T-cell (primary cell): ENCODE results near the gene RGS7. TPM values are rescaled to one million over a fixed set of nuclear protein-coding genes. Genes with fewer than 3 reads are reported as not detected.

Experiments used
- ATAC-seq, 4 experiments: fragments of 200-7000 bp in 3 of 4; fragments of 150-1000 bp in 1 of 4; cut with Tn5 transposase; replicated peaks in 1 of 4; 1 replicate in 3 of 4; 2 replicates in 1 of 4; pipeline ENCODE4 v1.10.0; 2021; ENCODE audit warnings: moderate library complexity in 3 of 4, mild to moderate bottlenecking in 2 of 4, moderate number of reproducible peaks in 1 of 4
- CTCF ChIA-PET, 2 donors: fragments of 300-600 bp; sonication (Branson Sonifier 250); formaldehyde crosslinking; loops; one replicate each; lab custom pipeline; 2022; ENCODE audit warnings: antibody characterized with exemption in 2 of 2; lab: Charles Lee
- POLR2A ChIA-PET, 2 donors: fragments of 300-600 bp; sonication (Branson Sonifier 250); formaldehyde crosslinking; loops; one replicate each; lab custom pipeline; 2022; ENCODE audit warnings: antibody characterized with exemption in 2 of 2; lab: Charles Lee
- DNase-seq, 35 experiments: peaks; one replicate each; pipeline versions ENCODE4 v3.0.0 to v3.0.0-alpha.2; 2013 to 2023
- H3K27ac ChIP-seq: one replicate; pipeline ENCODE4 v1.5.1; 2013; ENCODE audit warnings: low read length
- H3K27me3 ChIP-seq, 2 experiments: replicated peaks in 1 of 2; 1 replicate in 1 of 2; 2 replicates in 1 of 2; pipeline versions ENCODE4 v1.6.1 to v1.7.0; 2013; ENCODE audit warnings: low read length in 1 of 2, mixed read lengths in 1 of 2; ENCODE audit not compliant: control insufficient read depth in 2 of 2, insufficient read depth in 2 of 2; ENCODE audit errors: extremely low read depth in 1 of 2
- H3K36me3 ChIP-seq, 2 donors: 1 replicate in 1 of 2; 2 replicates in 1 of 2; pipeline versions ENCODE4 v1.6.1 to v1.7.0; 2013; ENCODE audit warnings: low read length in 1 of 2; ENCODE audit not compliant: control insufficient read depth in 2 of 2, insufficient read depth in 1 of 2; ENCODE audit errors: extremely low read depth in 1 of 2
- H3K4me1 ChIP-seq, 2 experiments: 1 replicate in 1 of 2; 2 replicates in 1 of 2; pipeline versions ENCODE4 v1.6.1 to v1.7.0; 2013; ENCODE audit warnings: low read length in 2 of 2, mixed read lengths in 1 of 2; ENCODE audit not compliant: insufficient read depth in 2 of 2, control insufficient read depth in 1 of 2; ENCODE audit errors: extremely low read depth in 1 of 2
- H3K4me3 ChIP-seq, 2 donors: 1 replicate in 1 of 2; 2 replicates in 1 of 2; pipeline versions ENCODE4 v1.5.1 to v1.7.0; 2013; ENCODE audit warnings: mild to moderate bottlenecking in 2 of 2, low read length in 1 of 2, moderate library complexity in 1 of 2; ENCODE audit not compliant: control insufficient read depth in 1 of 2; ENCODE audit errors: extremely low read depth in 1 of 2
- H3K9me3 ChIP-seq: 2 replicates; pipeline ENCODE4 v1.7.0; 2013
- H3K27ac Mint-ChIP-seq, 2 donors: one replicate each; pipeline ENCODE4 v1.8.0; 2020 to 2021; ENCODE audit warnings: mild to moderate bottlenecking in 2 of 2, mixed read lengths in 2 of 2
- H3K27me3 Mint-ChIP-seq, 2 donors: one replicate each; pipeline ENCODE4 v1.8.0; 2021 to 2022; ENCODE audit warnings: mixed read lengths in 2 of 2
- H3K36me3 Mint-ChIP-seq: one replicate; pipeline ENCODE4 v1.8.0; 2021; ENCODE audit warnings: mixed read lengths
- H3K4me1 Mint-ChIP-seq, 3 donors: one replicate each; pipeline ENCODE4 v1.8.0; 2020 to 2022; ENCODE audit warnings: mixed read lengths in 3 of 3, mild to moderate bottlenecking in 1 of 3
- H3K4me3 Mint-ChIP-seq, 3 donors: one replicate each; pipeline ENCODE4 v1.8.0; 2020 to 2022; ENCODE audit warnings: mild to moderate bottlenecking in 3 of 3, mixed read lengths in 3 of 3, moderate library complexity in 3 of 3
- H3K9me3 Mint-ChIP-seq, 3 donors: one replicate each; pipeline ENCODE4 v1.8.0; 2020 to 2022; ENCODE audit warnings: mixed read lengths in 3 of 3
- WGBS: methylation state at CpG from one replicate; pipeline ENCODE4 v1.1.5; 2013; ENCODE audit warnings: missing lambda C conversion rate; ENCODE audit not compliant: insufficient coverage; 5-methylcytosine and 5-hydroxymethylcytosine counted together
- total RNA-seq, 35 experiments: library from RNA in 6 of 35; stranded (reverse) in 6 of 35; fragments of 120-200 nt in 1 of 35; gene quantifications; one replicate each; pipeline versions ENCODE4 v1.2.1 to v1.2.4 and lab custom pipeline; 2013 to 2026

The RGS7 gene
- total RNA-seq, 5 donors from 2014 or later (not counting 1 experiment from before 2014, with no cell fraction given) = not detected

DNA sequence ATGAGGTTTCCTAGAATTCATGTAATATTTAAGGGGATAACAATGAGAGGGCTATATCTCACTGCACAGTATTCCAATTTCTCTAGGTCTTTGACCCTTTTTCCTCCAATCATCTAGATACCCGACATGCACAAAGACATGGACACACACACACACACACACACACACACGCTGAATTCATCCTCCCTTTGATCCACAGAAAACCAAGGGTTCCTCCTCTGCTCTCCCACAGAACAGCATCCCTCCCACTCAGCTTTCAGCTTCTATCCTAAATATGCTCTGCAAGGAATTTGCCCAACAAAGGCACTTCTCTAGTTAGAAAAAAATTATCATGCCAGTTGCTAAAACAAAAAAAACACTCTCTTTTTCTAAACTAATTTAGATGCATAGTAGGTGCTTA, 231.7 kb downstream of the RGS7 start:
- Histone ChIP-seq H3K27me3 (no peaks in the 10 kb centered on the region), H3K4me3 (no peak overlapping the region), H3K4me1 (no peaks in the 10 kb centered on the region), H3K36me3 (no peaks in the 10 kb centered on the region), H3K27ac (no peak overlapping the region), H3K9me3 (no peaks in the 10 kb centered on the region)
- ChIA-PET POLR2A (no interaction called here), CTCF (no interaction called here)
- H3K4me3 Mint-ChIP-seq = no peak overlapping the region
- H3K27me3 Mint-ChIP-seq = no peaks in the 10 kb centered on the region
- H3K9me3 Mint-ChIP-seq = peaks cover 0 to 2% (median 0%) of the 10 kb centered on the region in 3 donors
- WGBS = 71% methylated on average over 1 of the region's 2 CpGs
- no peaks in the 10 kb centered on the region for H3K4me1 Mint-ChIP-seq
- no peak for ATAC-seq
- DNase-seq = no peak
- H3K27ac Mint-ChIP-seq = no peak overlapping the region
- no peaks in the 10 kb centered on the region for H3K36me3 Mint-ChIP-seq

DNA sequence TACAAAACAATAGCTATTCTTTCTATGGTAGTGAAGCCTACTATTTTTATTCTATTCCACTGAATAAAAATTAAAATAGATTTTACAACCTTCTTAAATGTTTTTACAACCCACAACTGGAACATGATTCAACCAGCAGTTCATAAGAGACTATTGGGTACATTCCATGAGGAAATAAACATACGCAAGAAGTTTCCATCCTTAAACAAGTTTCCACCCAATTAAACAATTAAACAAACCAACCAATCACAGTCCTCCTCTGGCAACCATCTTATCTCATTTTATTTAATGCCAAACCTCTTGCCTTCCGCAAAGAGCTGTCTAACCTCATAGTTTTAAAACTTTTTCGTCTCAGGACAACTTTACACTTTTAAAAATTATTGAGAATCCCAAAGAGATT, 239.0 kb downstream of the RGS7 start:
- H3K9me3 Mint-ChIP-seq = peaks cover 0 to 5% (median 3%) of the 10 kb centered on the region in 3 donors
- POLR2A ChIA-PET = interaction anchor here in 1 of 2 donors (0.6 kb wide), 1 partner anchor 52 kb away, joined by 3 read pairs; no protein-coding TSS in a partner anchor
- H3K4me1 Mint-ChIP-seq = no peaks in the 10 kb centered on the region
- no peak overlapping the region for H3K27ac ChIP-seq
- H3K4me3 ChIP-seq = no peak overlapping the region
- ATAC-seq (no peak), DNase-seq (no peak)
- peaks cover 0 to 9% of the 10 kb centered on the region in 2 donors for H3K27me3 Mint-ChIP-seq
- H3K36me3 Mint-ChIP-seq = no peaks in the 10 kb centered on the region
- H3K27ac Mint-ChIP-seq = no peak overlapping the region
- H3K27me3 ChIP-seq = no peaks in the 10 kb centered on the region
- no peak overlapping the region for H3K4me3 Mint-ChIP-seq
- no peaks in the 10 kb centered on the region for H3K9me3 ChIP-seq
- H3K36me3 ChIP-seq = no peaks in the 10 kb centered on the region
- WGBS = 90% methylated on average over 2 of the region's 3 CpGs
- CTCF ChIA-PET = interaction anchor here in 1 of 2 donors (0.6 kb wide), 1 partner anchor 10 kb away, joined by 4 read pairs; no protein-coding TSS in a partner anchor
- H3K4me1 ChIP-seq = no peaks in the 10 kb centered on the region

DNA sequence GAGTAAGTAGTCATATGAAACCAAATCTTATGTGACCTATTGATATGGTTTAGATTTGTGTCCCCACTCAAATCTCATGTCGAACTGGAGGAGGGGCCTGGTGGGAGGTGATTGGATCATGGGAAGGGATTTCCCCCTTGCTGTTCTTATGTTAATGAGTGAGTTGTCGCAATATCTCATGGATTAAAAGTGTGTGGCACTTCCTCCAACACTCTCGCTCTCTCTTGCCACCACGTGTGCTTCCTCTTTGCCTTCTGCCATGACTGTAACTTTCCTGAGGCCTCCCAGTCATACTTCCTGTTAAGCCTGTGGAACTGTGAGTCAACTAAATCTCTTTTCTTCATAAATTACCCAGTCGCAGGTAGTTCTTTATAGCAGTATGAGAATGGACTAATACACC, 241.2 kb downstream of the RGS7 start:
- H3K27ac Mint-ChIP-seq = no peak overlapping the region
- no peaks in the 10 kb centered on the region for H3K27me3 ChIP-seq
- H3K9me3 Mint-ChIP-seq = peaks cover 0 to 7% (median 5%) of the 10 kb centered on the region in 3 donors
- H3K27ac ChIP-seq = no peak overlapping the region
- ChIA-PET POLR2A (no interaction called here), CTCF (no interaction called here)
- WGBS = no CpG with 5 or more reads among the region's 5 CpGs
- no peaks in the 10 kb centered on the region for H3K4me1 ChIP-seq
- peaks cover 0 to 9% of the 10 kb centered on the region in 2 donors for H3K27me3 Mint-ChIP-seq
- no peaks in the 10 kb centered on the region for H3K36me3 Mint-ChIP-seq
- no peaks in the 10 kb centered on the region for H3K9me3 ChIP-seq
- H3K4me1 Mint-ChIP-seq = no peaks in the 10 kb centered on the region
- ATAC-seq (no peak), DNase-seq (no peak)
- no peaks in the 10 kb centered on the region for H3K36me3 ChIP-seq
- H3K4me3 ChIP-seq = no peak overlapping the region
- no peak overlapping the region for H3K4me3 Mint-ChIP-seq

DNA sequence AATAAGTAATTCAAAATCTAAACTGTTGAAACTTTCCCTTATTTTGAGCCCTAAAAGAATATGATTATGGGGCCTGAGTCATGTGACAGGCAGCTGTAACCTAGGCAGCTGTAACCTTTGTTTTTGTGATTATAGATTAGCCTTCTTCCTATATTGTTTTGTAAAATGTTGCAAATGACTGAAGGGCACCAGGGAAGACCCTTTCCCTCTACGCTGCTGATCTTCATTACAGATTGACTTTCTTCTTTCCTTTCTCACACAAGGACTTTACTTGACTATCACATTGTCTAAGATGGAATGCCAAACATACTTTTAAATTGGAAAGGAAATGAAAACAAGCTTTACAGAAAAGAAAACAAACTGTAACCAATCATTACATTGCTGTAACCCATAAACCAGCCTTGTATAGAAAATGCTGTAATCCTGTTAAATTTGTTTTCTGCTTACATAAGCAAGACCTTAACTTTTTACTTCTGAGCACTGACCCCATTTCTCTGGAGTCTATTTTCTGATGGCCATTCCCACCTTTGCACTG, 242.2 kb downstream of the RGS7 start:
- Histone ChIP-seq H3K4me3 (no peak overlapping the region), H3K36me3 (no peaks in the 10 kb centered on the region), H3K27me3 (no peaks in the 10 kb centered on the region), H3K9me3 (no peaks in the 10 kb centered on the region), H3K4me1 (no peaks in the 10 kb centered on the region), H3K27ac (no peak overlapping the region)
- ATAC-seq (no peak), DNase-seq (no peak)
- Mint-ChIP-seq H3K36me3 (no peaks in the 10 kb centered on the region), H3K4me1 (no peaks in the 10 kb centered on the region), H3K27ac (no peak overlapping the region), H3K9me3 (peaks cover 5 to 7% (median 5%) of the 10 kb centered on the region in 3 donors), H3K4me3 (no peak overlapping the region), H3K27me3 (peaks cover 0 to 9% of the 10 kb centered on the region in 2 donors)
- ChIA-PET POLR2A (no interaction called here), CTCF (no interaction called here)
- no CpG with 5 or more reads among the region's 1 CpG for WGBS

DNA sequence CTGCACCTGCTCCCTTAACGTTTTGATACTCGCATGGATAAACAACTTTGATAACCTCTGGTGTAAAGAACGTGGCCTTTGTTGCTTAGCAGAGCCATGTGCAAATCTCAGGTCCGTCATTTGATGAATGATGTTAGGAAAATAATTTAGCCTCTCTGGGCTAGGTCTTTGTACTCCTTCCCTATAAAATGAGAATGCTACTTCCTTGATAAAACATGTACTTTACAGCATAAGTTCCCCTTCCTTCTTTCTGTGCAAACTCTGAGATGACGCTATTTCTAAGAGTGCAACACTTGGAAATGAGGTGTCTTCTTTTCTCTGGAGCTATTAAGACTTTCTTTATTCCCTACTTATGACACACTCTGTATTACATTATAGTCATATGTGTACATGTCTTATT, 243.4 kb downstream of the RGS7 start:
- H3K27me3 Mint-ChIP-seq = peaks cover 0 to 9% of the 10 kb centered on the region in 2 donors
- Histone ChIP-seq H3K36me3 (no peaks in the 10 kb centered on the region), H3K4me3 (no peak overlapping the region), H3K27me3 (no peaks in the 10 kb centered on the region), H3K4me1 (no peaks in the 10 kb centered on the region), H3K27ac (no peak overlapping the region), H3K9me3 (no peaks in the 10 kb centered on the region)
- H3K4me1 Mint-ChIP-seq = no peaks in the 10 kb centered on the region
- no peak overlapping the region for H3K4me3 Mint-ChIP-seq
- H3K36me3 Mint-ChIP-seq = no peaks in the 10 kb centered on the region
- DNase-seq = no peak
- no CpG with 5 or more reads among the region's 5 CpGs for WGBS
- H3K9me3 Mint-ChIP-seq = peaks cover 5 to 9% (median 7%) of the 10 kb centered on the region in 3 donors
- no peak for ATAC-seq
- ChIA-PET POLR2A (no interaction called here), CTCF (no interaction called here)
- no peak overlapping the region for H3K27ac Mint-ChIP-seq

DNA sequence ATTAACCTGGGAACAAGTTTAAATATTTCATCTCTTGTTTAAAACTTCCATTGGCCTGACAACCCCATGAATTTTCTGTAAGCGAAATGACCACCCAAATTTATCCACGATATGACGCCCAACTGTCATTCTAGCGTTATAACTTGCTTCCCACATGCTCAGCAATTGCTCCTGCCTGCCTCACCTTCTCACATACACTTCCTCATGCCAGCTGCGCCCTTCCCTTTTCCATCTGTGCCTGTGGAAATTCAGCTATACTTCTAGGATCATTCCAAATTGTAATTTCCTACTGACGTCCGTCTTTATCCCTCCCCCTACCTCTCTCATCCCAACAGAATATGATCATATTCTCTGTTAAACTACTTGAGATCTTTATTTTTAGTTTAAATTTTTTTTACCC, 248.0 kb downstream of the RGS7 start:
- no peaks in the 10 kb centered on the region for H3K27me3 Mint-ChIP-seq
- peaks cover 4 to 5% (median 5%) of the 10 kb centered on the region in 3 donors for H3K9me3 Mint-ChIP-seq
- Histone ChIP-seq H3K36me3 (no peaks in the 10 kb centered on the region), H3K4me1 (no peaks in the 10 kb centered on the region), H3K27ac (no peak overlapping the region), H3K27me3 (no peaks in the 10 kb centered on the region), H3K9me3 (no peaks in the 10 kb centered on the region), H3K4me3 (no peak overlapping the region)
- WGBS = 84% methylated on average over 5 of the region's 7 CpGs
- H3K4me3 Mint-ChIP-seq = no peak overlapping the region
- POLR2A ChIA-PET = no interaction called here
- no peak overlapping the region for H3K27ac Mint-ChIP-seq
- CTCF ChIA-PET = no interaction called here
- no peaks in the 10 kb centered on the region for H3K4me1 Mint-ChIP-seq
- ATAC-seq (no peak), DNase-seq (no peak)
- H3K36me3 Mint-ChIP-seq = no peaks in the 10 kb centered on the region

DNA sequence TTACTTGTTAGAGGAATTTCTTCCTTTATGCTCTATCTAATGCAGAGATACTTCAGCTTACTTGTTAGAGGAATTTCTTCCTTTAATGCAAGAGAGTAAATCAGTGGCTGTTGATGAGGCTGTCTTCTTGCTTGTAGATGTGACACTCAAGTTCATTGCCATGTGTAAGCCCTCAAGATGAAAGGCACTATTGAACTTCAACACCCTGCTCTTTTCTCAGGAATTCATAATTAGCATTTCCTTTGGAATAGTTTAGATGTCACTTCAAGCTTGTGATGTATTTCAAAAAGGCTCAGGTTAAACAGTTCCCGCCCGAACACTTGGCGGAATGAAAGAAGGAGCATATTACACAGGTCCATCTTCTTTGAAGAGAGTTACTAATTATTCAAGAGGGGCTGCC, 251.9 kb downstream of the RGS7 start:
- H3K9me3 Mint-ChIP-seq = peaks cover 0 to 5% (median 2%) of the 10 kb centered on the region in 3 donors
- H3K4me1 Mint-ChIP-seq = no peaks in the 10 kb centered on the region
- no peak for ATAC-seq
- no peaks in the 10 kb centered on the region for H3K27me3 ChIP-seq
- H3K4me1 ChIP-seq = no peaks in the 10 kb centered on the region
- CTCF ChIA-PET = no interaction called here
- no peak overlapping the region for H3K27ac ChIP-seq
- no peak for DNase-seq
- no CpG with 5 or more reads among the region's 3 CpGs for WGBS
- no peak overlapping the region for H3K4me3 Mint-ChIP-seq
- H3K27ac Mint-ChIP-seq = no peak overlapping the region
- POLR2A ChIA-PET = no interaction called here
- H3K36me3 ChIP-seq = no peaks in the 10 kb centered on the region
- H3K27me3 Mint-ChIP-seq = no peaks in the 10 kb centered on the region
- no peaks in the 10 kb centered on the region for H3K36me3 Mint-ChIP-seq
- H3K4me3 ChIP-seq = no peak overlapping the region
- no peaks in the 10 kb centered on the region for H3K9me3 ChIP-seq
